H1 (cell line): Measurements from ENCODE around the gene CNOT3. TPM values are rescaled to one million over a fixed set of nuclear protein-coding genes. Genes with fewer than 3 reads are reported as not detected.
A peak's percentile ranks its signal among the peaks of the same experiment; 100 is the strongest.

ENCODE experiments used
- CBX8 ChIP-seq: fragments of 300-800, 300-1000 bp; sonication (generic); IDR thresholded peaks from 2 replicates; pipeline ENCODE4 v1.7.1; 2016; ENCODE audit warnings: low read depth, low read length, borderline replicate concordance
- FOSL1 ChIP-seq: IDR thresholded peaks from 2 replicates; pipeline ENCODE4 v1.6.1; 2011; ENCODE audit warnings: mild to moderate bottlenecking, low read depth, low read length, moderate library complexity; ENCODE audit not compliant: insufficient read depth
- GABPA ChIP-seq: IDR thresholded peaks from 2 replicates; pipeline ENCODE4 v1.6.1; 2011; ENCODE audit warnings: mild to moderate bottlenecking, low read length, moderate library complexity, borderline replicate concordance; ENCODE audit not compliant: insufficient read depth
- KDM4A ChIP-seq: IDR thresholded peaks from one replicate; pipeline ENCODE4 v1.7.1; 2012; ENCODE audit warnings: low read depth, mild to moderate bottlenecking, moderate library complexity, low read length, inconsistent platforms; ENCODE audit not compliant: severe bottlenecking
- KDM5A ChIP-seq: fragments of 200-600 bp; IDR thresholded peaks from 2 replicates; pipeline ENCODE4 v1.7.1; 2012; ENCODE audit warnings: mild to moderate bottlenecking, low read length, inconsistent platforms, mixed read lengths
- PHF8 ChIP-seq: fragments of 200-600 bp; sonication (generic); conservative IDR thresholded peaks from 2 replicates; pipeline ENCODE4 v1.7.1; 2012; ENCODE audit warnings: low read depth, mild to moderate bottlenecking, inconsistent platforms, low read length, moderate library complexity
- POLR2A ChIP-seq, 2 experiments: IDR thresholded peaks; 1 replicate in 1 of 2; 2 replicates in 1 of 2; pipeline ENCODE4 v1.6.1; 2011; ENCODE audit warnings: low read depth in 2 of 2, low read length in 2 of 2, mild to moderate bottlenecking in 2 of 2; ENCODE audit errors: control extremely low read depth in 1 of 2
- POLR2AphosphoS5 ChIP-seq: IDR thresholded peaks from 2 replicates; pipeline ENCODE4 v1.6.1; 2011; ENCODE audit warnings: low read depth, low read length
- RXRA ChIP-seq: IDR thresholded peaks from 2 replicates; pipeline ENCODE4 v1.6.1; 2011; ENCODE audit warnings: low read depth, mild to moderate bottlenecking, low read length, moderate library complexity; ENCODE audit not compliant: insufficient read depth
- SIN3A ChIP-seq, 2 experiments: IDR thresholded peaks in 1 of 2; conservative IDR thresholded peaks in 1 of 2; 2 replicates each; pipeline ENCODE4 v1.6.1; 2011 to 2012; ENCODE audit warnings: low read length in 2 of 2, improper control_type of control experiment in 1 of 2, low read depth in 1 of 2, mild to moderate bottlenecking in 1 of 2
- SP1 ChIP-seq: IDR thresholded peaks from 2 replicates; pipeline ENCODE4 v1.6.1; 2011; ENCODE audit warnings: low read depth, low read length
- TAF1 ChIP-seq: IDR thresholded peaks from 2 replicates; pipeline ENCODE4 v1.6.1; 2011; ENCODE audit warnings: mild to moderate bottlenecking, low read depth, low read length
- TAF7 ChIP-seq: optimal IDR thresholded peaks from 2 replicates; pipeline ENCODE3; 2011; ENCODE audit warnings: low read depth, mild to moderate bottlenecking, inconsistent platforms, low read length, moderate library complexity, borderline replicate concordance
- polyA plus RNA-seq, 7 experiments: library from polyadenylated mRNA; depleted of rRNA in 3 of 7; stranded (reverse) in 5 of 7; unstranded in 2 of 7; fragments of >200 nt in 5 of 7; fragments of 200-250 nt in 2 of 7; gene quantifications; 1 replicate in 5 of 7; 2 replicates in 1 of 7; 4 replicates in 1 of 7; pipeline versions ENCODE4 v1.2.1 to v1.2.3, GENCODE V29; 2011 to 2013; ENCODE audit warnings: missing spikeins in 2 of 7, mixed read lengths in 2 of 7
- total RNA-seq: library from RNA; stranded (reverse); fragmentation: NEBNext Ultra II Directional; extraction: Animal tissue kit (Norgen Biotek cat#: 25700); gene quantifications from 2 replicates; pipeline ENCODE4 v1.2.1, GENCODE V29; 2021

Gene CNOT3
- total and polyA plus RNA-seq, 2 of the 8 experiments (the other 6 are each of a cell fraction or from before 2014, with no cell fraction given): 21.2 to 86.4 TPM

- TF ChIP-seq SIN3A (conservative IDR thresholded peaks at IDR 0.05 in 1 of 2, IDR thresholded peaks at IDR 0.05 in 1 of 2; ENCODE audit: low read depth in 1 of 2, low read length in 2 of 2): peak; percentile 23 to 82; a peak in 2 of 4 replicates
- TF ChIP-seq KDM4A: peak; percentile 84
- TF ChIP-seq SP1: no peak; the same call in 1 of the 2 replicates
- TF ChIP-seq PHF8: peak; percentile 81
- TF ChIP-seq POLR2A (IDR thresholded peaks at IDR 0.05; ENCODE audit: control extremely low read depth in 1 of 2, low read depth in 2 of 2, low read length in 2 of 2): peak; percentile 46 to 59; a peak in 2 of 3 replicates
- TF ChIP-seq TAF1: peak; percentile 65; the same call in 1 of the 2 replicates
- TF ChIP-seq CBX8: no peak
- 0 out of 2 replicates have a peak, but pooled peaks have one; percentile 27 for TF ChIP-seq KDM5A
- TF ChIP-seq RXRA: no peak
- TF ChIP-seq TAF7: peak; percentile 48
- no peak for TF ChIP-seq FOSL1
- no peak for TF ChIP-seq GABPA
- peak; percentile 44; the same call in 1 of the 2 replicates for TF ChIP-seq POLR2AphosphoS5
Measured at GRCh38 chr19:54191011-54191810, 53.6 kb downstream of the CNOT3 start, which contains the start of gene TSEN34 (continued).
